OCI-M1 (cell line): ENCODE data around the gene FHIT.

Experiments
- DNase-seq: peaks from one replicate; lab custom pipeline; 2025; lab: John Stamatoyannopoulos, UW

Gene FHIT

DNA sequence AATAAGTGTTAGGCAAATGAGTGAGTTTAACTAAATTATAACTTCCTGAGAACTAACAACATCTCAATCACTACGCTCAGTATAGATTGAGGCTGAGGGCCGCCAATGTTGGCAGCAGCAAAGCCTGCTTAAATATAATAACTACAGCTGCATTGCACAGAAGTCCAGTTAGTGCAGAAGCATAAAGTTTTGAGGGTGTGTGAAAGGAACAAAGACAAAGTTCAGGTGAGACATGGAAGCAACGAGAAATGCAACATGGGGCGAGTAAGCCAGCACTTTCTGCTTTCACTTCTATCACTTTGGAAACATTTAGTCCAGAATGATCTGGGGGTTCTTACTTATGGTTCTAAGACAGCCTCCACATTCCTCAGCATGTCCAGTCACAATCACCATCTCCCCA lies 1149.1 kb downstream of the FHIT start:
- DNase-seq = no peak

- DNase-seq = no peak
Measured at GRCh38 chr3:60101621-60102020, 1149.6 kb downstream of the FHIT start.

DNA sequence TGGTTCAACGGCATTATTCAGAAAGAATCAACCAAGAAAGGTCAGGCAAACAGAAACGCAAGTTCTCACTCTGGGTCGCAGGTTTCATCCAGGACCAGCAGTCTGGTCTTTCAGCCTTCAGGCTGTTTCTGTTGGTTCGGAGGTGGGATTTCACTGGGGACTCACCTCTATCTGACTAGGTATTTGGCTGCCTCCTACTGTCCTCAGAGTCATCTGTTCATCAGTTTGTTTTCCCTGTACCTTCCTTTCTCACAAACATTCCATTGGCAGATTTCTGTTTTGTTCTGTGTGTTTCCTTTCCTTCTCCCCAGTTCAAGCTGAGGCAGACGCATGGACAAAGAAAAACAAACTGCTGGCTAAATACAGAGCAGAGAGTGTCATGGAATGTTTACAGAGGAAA lies 1154.8 kb downstream of the FHIT start:
- DNase-seq = no peak

DNA sequence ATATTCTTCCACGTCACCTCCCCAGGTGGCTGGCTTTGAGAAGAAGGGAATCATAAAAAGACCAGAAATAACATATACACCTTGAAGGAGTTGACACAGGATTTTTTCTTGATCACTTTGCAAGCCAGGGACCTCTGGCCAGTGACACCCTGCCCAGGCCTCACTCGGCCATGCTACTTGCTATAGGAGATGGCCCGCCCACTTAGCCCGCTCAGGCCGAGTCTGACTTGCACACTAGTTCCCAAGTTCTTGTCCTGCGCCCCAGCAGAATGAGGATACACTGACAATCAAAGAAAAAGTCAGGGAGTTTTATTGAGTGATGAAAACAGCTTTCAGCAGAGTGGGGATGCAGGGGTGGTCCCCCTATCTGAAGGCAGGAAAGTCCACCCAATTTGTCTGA lies 1155.3 kb downstream of the FHIT start:
- no peak for DNase-seq

DNA sequence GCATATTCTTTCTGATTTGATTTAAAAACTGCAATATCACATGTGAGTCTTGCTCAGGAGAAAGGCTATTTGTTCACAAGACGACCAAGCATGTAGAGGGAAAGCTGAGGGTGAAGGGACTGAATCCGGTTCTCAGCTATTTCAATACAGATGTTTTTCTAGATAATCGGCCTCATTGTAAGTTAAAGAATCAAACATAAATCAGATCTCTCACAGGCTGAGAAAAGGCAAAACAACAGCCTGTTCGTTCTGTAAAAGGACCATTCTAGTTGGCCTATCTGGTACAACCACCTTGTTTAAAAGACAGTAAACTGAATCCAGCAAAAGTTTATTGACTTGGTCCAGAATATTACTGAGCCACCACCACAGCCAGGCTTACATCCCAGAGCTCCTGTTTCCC lies 1155.7 kb downstream of the FHIT start:
- DNase-seq = peak; percentile 32

DNA sequence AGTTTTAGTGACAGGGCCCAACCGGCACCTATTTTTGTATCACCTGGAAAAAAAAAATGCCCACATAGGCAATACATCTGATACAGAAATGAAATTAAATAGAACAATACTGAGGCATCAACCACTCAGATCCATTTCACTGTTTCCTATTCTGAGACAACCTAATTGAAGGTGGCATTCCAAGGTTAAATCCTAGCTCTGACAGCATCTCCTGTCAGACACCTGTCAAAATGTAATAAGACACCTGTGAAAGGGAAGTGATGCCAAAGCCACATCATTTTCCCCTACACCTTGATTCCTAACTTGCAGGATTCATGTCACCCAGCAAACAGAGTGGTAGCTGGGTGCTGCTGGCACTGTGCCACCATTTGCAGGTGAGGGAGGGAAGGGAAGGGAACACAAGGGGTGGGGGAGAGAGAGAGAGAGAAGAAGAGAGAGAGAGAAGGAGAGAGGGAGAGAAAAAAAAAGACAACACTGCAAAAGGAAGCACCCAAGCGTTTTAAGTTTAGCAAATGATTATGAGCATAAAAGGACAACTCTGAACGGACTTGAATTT lies 1156.8 kb downstream of the FHIT start:
- DNase-seq = no peak

DNA sequence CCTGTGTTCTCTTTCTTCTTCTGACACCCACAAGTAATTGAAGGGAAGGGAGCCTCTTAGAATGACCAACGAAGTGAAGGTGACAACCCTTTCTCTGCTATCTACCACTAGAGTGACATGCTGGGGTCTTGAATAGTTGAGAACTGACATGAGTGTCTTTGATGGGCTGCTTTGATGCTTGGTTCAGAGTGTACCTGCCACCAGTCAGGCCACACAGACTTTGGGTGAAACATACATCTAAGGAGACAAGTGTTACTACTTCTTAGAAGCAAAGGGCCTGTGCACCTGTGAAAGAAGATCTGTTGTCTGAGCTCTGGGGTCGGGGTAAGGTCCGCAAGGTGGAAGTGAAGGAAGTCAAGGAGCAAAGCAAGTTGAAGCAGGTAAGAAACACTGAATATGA lies 1160.7 kb downstream of the FHIT start:
- no peak for DNase-seq

DNA sequence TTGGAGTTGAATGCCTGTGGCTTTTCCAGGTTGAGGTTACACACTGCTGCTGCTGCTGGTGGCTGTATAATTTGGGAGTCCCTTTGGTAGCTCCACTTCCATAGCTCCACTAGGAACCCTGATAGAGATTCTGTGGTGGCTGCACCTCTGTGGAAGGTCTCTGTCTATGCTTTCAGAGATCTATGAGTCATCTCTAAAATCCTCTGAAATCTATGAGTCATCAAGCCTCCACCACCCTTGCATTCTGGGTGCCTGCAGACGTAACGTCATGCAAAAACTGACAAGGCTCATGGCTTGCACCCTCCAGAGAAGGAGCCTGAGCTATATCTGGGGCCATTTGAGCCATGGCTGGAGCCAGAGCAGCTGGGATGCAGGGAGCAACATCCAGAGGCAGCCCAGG lies 1164.4 kb downstream of the FHIT start:
- DNase-seq = peak; percentile 61

GRCh38 chr3:60085649-60086048 lies 1165.6 kb downstream of the FHIT start:
- no peak for DNase-seq

DNA sequence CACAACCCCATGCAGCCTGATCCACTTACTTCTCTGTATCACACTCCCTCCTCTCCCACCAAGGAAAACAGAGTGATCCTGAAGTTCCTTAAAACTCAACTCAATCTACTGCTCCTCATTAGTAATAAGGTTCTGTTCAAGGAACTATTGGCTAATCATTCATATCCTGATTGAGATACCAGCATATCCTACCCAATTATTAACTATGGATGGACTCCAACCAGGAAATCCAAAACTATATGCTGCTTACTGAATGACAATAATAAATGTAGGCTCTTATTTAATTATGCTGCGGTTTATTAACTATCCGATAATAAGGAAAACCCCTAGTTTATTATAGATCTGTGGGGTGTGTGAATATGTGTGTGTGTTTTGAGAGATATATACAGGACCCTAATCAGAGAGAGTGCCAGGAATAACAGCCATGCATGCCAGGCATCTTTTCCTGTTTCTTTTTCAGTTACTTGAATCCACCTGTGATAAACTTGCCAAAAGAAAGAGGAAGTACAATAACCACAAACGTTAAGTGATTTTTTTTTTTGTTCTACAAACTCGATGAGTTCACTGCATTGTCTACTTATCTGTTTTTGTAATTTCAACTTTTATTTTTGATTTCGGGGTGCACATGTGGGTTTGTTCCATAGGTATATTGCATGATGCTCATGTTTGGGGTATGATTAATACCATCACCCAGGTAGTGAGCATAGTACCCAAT lies 1169.7 kb downstream of the FHIT start:
- peak; percentile 50 for DNase-seq

DNA sequence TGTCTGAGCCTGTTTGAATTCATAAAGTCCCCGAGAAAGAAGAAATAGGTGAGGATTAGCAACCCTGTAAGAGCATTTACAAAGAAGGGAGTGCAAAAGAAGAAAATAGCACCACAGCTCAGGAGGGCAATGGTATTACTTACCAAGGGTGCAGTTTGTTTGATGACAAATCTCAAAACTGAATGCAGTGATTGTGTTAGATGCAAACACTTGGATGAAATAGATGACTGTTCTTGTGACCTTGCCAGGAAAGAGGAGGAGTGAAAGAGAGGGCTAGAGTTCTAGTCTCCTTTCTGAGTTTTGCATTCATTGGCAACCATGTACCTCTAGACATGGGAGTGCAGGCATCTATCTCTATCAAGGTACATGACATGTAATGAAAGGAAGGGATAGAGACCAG lies 1170.6 kb downstream of the FHIT start:
- no peak for DNase-seq

DNA sequence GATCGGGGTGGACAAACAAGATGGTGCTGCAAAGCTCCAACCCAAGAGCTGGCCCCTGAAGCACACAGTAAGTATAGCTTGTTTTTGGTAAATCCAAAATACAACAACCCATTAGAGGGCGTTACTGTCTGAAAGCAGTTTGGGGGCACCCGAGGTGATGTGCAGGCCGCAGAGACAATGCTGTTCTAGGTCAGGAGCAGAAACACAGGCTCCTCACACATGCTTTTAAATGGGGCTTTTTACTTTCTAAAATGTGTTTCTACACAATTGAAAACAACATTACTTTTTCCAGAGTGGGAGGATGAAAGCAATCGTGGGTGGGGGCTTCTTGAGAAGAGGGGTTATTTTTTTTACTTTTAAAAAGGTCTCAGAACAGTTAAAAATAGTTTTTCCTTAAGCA lies 1172.2 kb downstream of the FHIT start:
- DNase-seq = no peak

- peak; percentile 49 for DNase-seq
Measured at GRCh38 chr3:60076331-60076730, 1174.9 kb downstream of the FHIT start.

GRCh38 chr3:60073942-60074341 lies 1177.3 kb downstream of the FHIT start:
- no peak for DNase-seq

DNA sequence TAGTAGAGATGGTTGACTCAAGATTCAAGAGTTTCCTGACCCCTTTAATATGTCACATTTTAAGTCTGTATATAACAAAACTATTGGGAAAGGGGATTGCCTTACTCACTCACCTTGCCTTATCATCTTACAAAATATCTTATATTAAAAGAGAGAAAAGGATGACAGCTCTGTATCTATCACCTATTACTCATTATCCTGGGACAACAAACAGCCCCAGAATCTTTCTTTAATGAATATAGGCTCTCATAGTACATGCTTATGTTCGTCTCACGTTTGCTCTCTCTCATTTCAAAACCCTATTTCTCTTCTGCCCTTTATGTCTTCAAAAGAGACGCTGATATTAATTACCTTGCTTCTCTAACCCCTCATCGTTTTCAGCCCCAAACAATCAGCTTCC lies 1178.0 kb downstream of the FHIT start:
- no peak for DNase-seq

- DNase-seq = no peak
Measured at GRCh38 chr3:60070366-60070765, 1180.9 kb downstream of the FHIT start.

DNA sequence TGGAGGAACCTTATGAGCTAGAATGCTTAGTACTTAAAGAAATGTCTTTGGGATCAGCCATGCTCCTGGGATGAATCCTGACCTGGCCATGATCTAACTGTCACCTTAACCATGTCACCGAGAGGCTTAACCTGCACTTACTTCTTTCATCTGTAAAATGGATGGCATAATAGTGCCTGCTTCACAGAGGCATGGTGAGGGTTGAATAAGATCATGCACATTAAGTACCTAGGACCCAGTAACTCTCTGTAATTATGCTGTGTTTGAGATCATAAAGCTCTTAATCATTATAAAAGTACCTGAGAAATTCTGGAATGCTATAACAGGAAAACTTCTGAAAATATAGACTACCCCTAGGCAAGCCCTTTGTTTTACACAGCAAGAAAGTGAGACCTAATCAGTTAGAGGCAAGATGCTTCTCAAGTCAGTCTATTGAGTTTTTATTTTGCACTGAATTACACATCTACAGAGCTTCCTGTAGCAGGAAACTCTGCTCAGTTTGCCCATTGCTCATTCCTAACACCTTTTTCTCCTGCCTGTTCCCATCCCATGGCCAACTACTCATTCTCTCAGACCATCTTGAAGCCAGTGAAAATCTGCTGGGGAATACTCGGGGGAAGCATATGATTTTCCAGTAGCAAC lies 1185.9 kb downstream of the FHIT start:
- no peak for DNase-seq

DNA sequence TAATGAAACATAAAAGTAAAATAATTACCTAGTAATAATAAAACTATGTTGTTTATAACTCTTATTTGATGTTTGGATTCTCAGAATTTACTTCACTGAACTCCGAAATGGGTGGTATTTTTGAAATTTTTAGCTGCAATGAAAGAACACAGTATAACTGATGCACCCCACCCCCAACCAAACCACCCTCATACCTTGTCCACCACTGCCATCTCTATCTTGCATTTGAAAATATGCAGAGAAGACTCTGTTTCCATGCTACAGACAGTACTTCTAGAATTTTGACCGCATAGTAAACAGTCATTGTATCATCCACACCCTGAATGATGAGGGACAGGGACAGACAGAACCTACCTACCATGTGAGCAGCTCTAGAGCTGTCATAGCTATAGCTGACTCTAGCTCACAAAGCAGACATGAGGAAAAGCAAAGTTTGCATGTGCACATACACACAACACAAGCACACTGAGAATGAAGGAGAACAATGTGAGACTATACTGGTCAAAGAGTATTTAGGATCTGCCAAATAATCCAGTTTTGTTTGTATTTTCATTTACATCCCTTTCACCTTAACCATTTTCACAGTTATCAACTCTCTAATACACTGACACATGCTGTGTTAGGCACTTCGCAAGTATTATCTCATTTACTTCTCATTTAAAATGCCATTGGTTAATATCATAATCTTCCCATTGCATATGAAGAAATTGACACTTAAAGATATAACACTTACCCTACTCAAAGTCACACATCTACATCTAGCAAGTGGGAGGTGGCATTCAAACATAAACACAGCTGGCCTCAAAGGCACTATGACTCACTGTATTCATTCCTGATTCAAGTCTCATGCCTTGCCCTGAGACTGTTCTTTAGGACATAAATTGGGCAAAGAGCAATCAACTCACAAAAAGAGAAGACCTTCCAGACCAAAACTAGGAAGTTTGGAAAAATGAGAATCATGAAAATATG lies 1186.8 kb downstream of the FHIT start:
- peak; percentile 23 for DNase-seq

- DNase-seq = peak; percentile 5
Measured at GRCh38 chr3:60056404-60056803, 1194.8 kb downstream of the FHIT start.

GRCh38 chr3:60055765-60056164 lies 1195.5 kb downstream of the FHIT start:
- DNase-seq = no peak

DNA sequence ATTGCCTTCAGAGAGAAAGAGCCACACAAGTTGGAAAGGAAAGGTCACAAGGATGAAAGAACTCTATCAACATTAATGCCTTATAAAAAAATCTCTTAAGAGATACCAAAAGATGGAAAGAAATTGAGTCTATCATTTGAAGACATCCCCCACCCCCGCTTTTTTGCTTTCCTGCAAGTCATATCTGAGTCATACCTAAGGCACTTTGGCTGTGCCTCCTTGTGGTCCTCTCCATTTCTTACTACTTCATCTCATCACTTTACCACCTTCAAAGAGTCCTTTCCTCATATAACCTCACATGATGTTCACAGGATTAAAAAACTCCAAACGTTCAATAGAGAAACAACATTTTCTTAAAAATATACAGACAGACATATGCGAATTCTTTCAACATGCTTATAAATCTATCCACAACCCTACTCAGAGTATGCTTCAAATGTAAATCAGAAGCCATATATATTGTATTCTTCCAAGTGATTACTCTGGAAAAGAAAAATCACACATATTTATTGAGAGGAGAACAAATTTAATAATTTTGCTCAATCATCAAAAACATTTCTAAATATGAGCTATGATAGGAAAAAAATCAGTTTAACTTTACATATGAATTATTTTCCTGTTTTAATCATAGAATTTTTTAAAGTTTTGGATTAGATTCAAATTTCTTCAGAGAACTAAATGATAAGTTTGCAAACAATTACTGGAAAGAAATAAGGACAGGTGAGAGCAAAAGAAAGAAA lies 1197.6 kb downstream of the FHIT start:
- no peak for DNase-seq

GRCh38 chr3:60048447-60048848 lies 1202.8 kb downstream of the FHIT start:
- DNase-seq = no peak
